ENCODE measurements around the gene TMEFF1. TPM values are rescaled to one million over a fixed set of nuclear protein-coding genes. Genes with fewer than 3 reads are reported as not detected.

Gene TMEFF1, protein sequence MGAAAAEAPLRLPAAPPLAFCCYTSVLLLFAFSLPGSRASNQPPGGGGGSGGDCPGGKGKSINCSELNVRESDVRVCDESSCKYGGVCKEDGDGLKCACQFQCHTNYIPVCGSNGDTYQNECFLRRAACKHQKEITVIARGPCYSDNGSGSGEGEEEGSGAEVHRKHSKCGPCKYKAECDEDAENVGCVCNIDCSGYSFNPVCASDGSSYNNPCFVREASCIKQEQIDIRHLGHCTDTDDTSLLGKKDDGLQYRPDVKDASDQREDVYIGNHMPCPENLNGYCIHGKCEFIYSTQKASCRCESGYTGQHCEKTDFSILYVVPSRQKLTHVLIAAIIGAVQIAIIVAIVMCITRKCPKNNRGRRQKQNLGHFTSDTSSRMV
- 1.5 and 3.7 TPM in 2 replicates for total RNA-seq

DNA sequence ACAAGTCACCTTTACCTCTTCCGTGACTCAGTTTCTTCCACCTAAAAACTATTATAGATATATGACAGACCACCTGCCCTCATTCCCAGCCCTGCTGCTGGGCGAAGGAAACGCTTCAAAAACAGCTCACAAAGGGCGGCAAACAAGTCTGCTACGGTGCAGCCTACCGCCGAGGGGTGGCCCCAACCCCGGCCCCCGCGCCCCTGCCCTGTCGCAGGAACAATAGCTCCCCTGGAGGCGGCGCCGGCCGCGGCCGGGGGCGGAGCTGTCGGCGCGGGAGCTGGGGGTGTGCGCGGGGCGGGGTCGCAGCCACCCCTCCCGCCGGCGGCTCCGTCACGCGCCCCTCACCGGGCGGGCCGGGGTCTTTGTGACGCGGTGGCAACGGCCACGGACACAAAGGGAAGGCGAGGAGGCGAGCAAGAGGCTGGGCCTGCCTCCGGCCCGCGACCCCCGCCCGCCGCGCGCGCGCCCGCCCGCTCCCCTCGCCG, at the start of gene TMEFF1:
Gene TMEFF1, plus strand, starts transcription at position 362 of the 488 bp plus-strand sequence. CDS start 396 bp downstream, outside the sequence.

DNA sequence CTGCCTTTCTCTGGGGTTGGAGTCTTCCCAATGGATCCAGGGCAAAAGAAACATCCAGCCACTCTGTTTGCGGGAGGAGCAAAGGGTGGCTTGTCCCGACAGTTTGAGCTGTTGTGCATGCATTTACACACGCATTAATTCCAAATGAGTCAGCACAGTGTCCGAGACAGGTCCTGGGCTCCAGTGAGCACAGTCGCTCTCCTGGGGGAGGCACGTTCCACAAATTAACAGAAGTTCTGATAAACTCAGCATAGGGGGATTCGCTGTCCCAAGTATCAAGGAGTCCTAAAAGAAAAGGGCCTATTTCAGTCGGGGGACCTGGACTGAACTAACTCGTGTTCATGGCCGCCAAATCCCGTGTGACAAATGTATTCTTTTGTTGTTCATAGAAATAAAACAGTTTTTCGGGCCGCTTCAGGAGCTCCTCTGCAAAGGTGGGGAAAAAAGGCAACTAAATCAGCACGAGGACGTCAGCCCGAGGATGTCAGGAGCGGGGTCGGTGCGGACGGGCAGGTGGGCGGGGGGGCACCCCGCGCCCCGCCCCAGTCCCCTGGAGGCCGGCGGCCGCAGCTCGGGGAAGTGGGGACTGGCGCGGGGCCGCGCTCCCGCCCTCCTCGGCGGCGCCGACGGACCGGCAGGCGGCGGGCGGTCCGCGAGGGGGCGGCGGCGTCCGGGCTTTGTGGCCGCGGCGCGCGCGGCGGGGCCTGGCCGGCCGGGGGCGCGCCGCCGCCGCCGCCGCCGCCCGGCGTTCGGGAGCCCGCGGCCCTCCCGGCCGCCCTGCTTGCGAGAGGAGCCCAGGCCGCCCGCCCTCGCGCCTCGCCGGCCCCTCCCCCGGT, 46.2 kb upstream of the TMEFF1 start, which contains the start of gene MSANTD3:
Gene MSANTD3, plus strand, starts transcription at position 614 of the 836 bp plus-strand sequence. CDS start 14,796 bp downstream, outside the sequence.

DNA sequence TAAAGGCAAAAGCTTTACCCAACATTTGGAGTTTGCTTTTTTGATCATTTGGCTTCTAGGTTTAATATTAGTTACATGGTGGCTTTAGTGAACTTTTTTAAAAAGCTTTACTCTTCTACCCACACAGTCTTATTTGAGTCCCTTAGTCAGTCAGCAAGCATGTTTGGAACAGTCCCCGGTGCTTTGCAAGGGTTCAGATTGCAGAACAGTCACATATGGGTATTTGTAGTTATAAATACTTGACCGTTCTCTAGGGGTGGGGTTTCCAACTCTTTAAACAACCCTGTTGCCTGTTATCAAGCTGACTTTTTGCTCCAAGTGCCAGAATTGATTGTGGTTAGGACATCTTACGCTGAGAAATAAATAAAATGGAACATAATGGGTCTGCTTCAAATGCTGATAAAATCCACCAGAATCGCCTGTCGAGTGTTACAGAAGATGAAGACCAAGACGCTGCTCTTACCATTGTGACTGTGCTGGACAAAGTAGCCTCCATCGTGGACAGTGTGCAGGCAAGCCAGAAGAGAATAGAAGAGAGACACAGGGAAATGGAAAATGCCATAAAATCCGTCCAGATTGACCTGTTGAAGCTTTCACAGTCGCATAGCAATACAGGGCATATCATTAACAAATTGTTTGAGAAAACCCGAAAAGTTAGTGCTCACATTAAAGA, 105.0 kb downstream of the TMEFF1 start, which contains the start of gene CAVIN4:
Gene CAVIN4, plus strand, starts transcription at position 304 of the 673 bp plus-strand sequence. Its CDS starts 65 bp downstream, at position 369.

Other genes with a start within 250 kb of the TMEFF1 start
- 34.4 and 38.2 TPM in 2 replicates for gene TEX10, start 120.2 kb upstream of the TMEFF1 start, total RNA-seq
- 74.8 and 77.0 TPM in 2 replicates for gene MSANTD3, start 46.0 kb upstream of the TMEFF1 start, total RNA-seq
- gene CAVIN4, start 104.9 kb downstream of the TMEFF1 start, total RNA-seq: 1.1 and 1.5 TPM in 2 replicates

All from regular cardiac myocyte (primary cell).